GOT3 (cell line): ENCODE data around the gene BRD9.
"Not testable (repeated sequence)": the region's sequence is repeated elsewhere in the genome, so short reads cannot be mapped to it uniquely, and the experiment has no call there.

ENCODE experiments used
- DNase-seq: peaks from one replicate; lab custom pipeline; 2025; ENCODE audit warnings: mixed read lengths; lab: John Stamatoyannopoulos, UW

BRD9 gene

GRCh38 chr5:922436-923280 is 30.1 kb upstream of the BRD9 start:
- no peak for DNase-seq

- DNase-seq: no peak
Observed at GRCh38 chr5:921456-922435, 29.1 kb upstream of the BRD9 start.

GRCh38 chr5:920321-920720 is 27.7 kb upstream of the BRD9 start:
- no peak for DNase-seq

GRCh38 chr5:919356-920000 is 26.9 kb upstream of the BRD9 start:
- no peak for DNase-seq

- not testable (repeated sequence) for DNase-seq
Observed at GRCh38 chr5:918717-919116, 26.1 kb upstream of the BRD9 start.

- DNase-seq: no peak
Observed at GRCh38 chr5:916441-917293, 24.1 kb upstream of the BRD9 start.

GRCh38 chr5:915946-916345 is 23.3 kb upstream of the BRD9 start:
- no peak for DNase-seq

GRCh38 chr5:915346-915745 is 22.7 kb upstream of the BRD9 start:
- not testable (repeated sequence) for DNase-seq

- no peak for DNase-seq
Observed at GRCh38 chr5:914612-915011, 22.0 kb upstream of the BRD9 start.

GRCh38 chr5:914174-914573 is 21.6 kb upstream of the BRD9 start:
- no peak for DNase-seq

- no peak for DNase-seq
Observed at GRCh38 chr5:912280-913091, 19.9 kb upstream of the BRD9 start.

- DNase-seq: no peak
Observed at GRCh38 chr5:911601-912000, 19.0 kb upstream of the BRD9 start.

GRCh38 chr5:910769-911160 is 18.2 kb upstream of the BRD9 start:
- DNase-seq: no peak

GRCh38 chr5:909994-910768 is 17.6 kb upstream of the BRD9 start:
- DNase-seq: no peak

GRCh38 chr5:909086-909485 is 16.5 kb upstream of the BRD9 start:
- no peak for DNase-seq

- DNase-seq: no peak
Observed at GRCh38 chr5:908172-908571, 15.6 kb upstream of the BRD9 start.

- no peak for DNase-seq
Observed at GRCh38 chr5:907366-907910, 14.8 kb upstream of the BRD9 start.

- DNase-seq: no peak
Observed at GRCh38 chr5:905139-905642, 12.6 kb upstream of the BRD9 start.

- no peak for DNase-seq
Observed at GRCh38 chr5:903756-904096, 11.1 kb upstream of the BRD9 start.
